ENCODE measurements around the gene MTCH1.

MTCH1 gene

GRCh38 chr6:36990401-36990800 lies 4.4 kb upstream of the MTCH1 start:
- peak; percentile 51 for DNase-seq

GRCh38 chr6:36989264-36989663 lies 3.3 kb upstream of the MTCH1 start:
- peak; percentile 57 for DNase-seq

GRCh38 chr6:36986704-36987047 lies 680 bp upstream of the MTCH1 start:
- no peak for DNase-seq

GRCh38 chr6:36985417-36985807 lies 584 bp downstream of the MTCH1 start:
- peak; percentile 51 for DNase-seq

- peak; percentile 86 for DNase-seq
Measured at GRCh38 chr6:36984581-36985416, 1.2 kb downstream of the MTCH1 start.

GRCh38 chr6:36983538-36983937 lies 2.5 kb downstream of the MTCH1 start:
- no peak for DNase-seq

GRCh38 chr6:36980876-36981619 lies 4.9 kb downstream of the MTCH1 start:
- no peak for DNase-seq

GRCh38 chr6:36980129-36980528 lies 5.9 kb downstream of the MTCH1 start:
- no peak for DNase-seq

GRCh38 chr6:36979347-36979742 lies 6.7 kb downstream of the MTCH1 start:
- no peak for DNase-seq

GRCh38 chr6:36978421-36979346 lies 7.3 kb downstream of the MTCH1 start:
- no peak for DNase-seq

GRCh38 chr6:36977470-36977941 lies 8.5 kb downstream of the MTCH1 start:
- DNase-seq: peak; percentile 46

- no peak for DNase-seq
Measured at GRCh38 chr6:36976931-36977330, 9.1 kb downstream of the MTCH1 start.

GRCh38 chr6:36976509-36976908 lies 9.5 kb downstream of the MTCH1 start:
- DNase-seq: no peak

GRCh38 chr6:36976007-36976264 lies 10.1 kb downstream of the MTCH1 start:
- DNase-seq: no peak

GRCh38 chr6:36975231-36976006 lies 10.6 kb downstream of the MTCH1 start:
- DNase-seq: no peak

- no peak for DNase-seq
Measured at GRCh38 chr6:36973647-36974046, 12.3 kb downstream of the MTCH1 start.

GRCh38 chr6:36973190-36973589 lies 12.8 kb downstream of the MTCH1 start:
- DNase-seq: no peak

GRCh38 chr6:36971921-36972673 lies 13.9 kb downstream of the MTCH1 start:
- DNase-seq: no peak

- DNase-seq: no peak
Measured at GRCh38 chr6:36970892-36971842, 14.8 kb downstream of the MTCH1 start.
